Measurements from ENCODE around the gene MTR.

The MTR gene

GRCh38 chr1:236795035-236795756 lies at the start of gene MTR:
TSS of gene MTR (plus strand) at chr1:236795292. CDS start at chr1:236795704, 412 bp downstream.
- peak; percentile 93 for DNase-seq

- no peak for DNase-seq
Measured at GRCh38 chr1:236746785-236747184, 48.3 kb upstream of the MTR start.

- DNase-seq = no peak
Measured at GRCh38 chr1:236747311-236747985, 47.6 kb upstream of the MTR start.

- DNase-seq = no peak
Measured at GRCh38 chr1:236748268-236748870, 46.7 kb upstream of the MTR start.

GRCh38 chr1:236750928-236751327 lies 44.2 kb upstream of the MTR start:
- no peak for DNase-seq

- DNase-seq = no peak
Measured at GRCh38 chr1:236751385-236751784, 43.7 kb upstream of the MTR start.

- DNase-seq = no peak
Measured at GRCh38 chr1:236751935-236752334, 43.2 kb upstream of the MTR start.

GRCh38 chr1:236753516-236753915 lies 41.6 kb upstream of the MTR start:
- no peak for DNase-seq

GRCh38 chr1:236753964-236754363 lies 41.1 kb upstream of the MTR start:
- DNase-seq = no peak

- DNase-seq = no peak
Measured at GRCh38 chr1:236754525-236755210, 40.4 kb upstream of the MTR start.

- no peak for DNase-seq
Measured at GRCh38 chr1:236757640-236758039, 37.5 kb upstream of the MTR start.

GRCh38 chr1:236759252-236759859 lies 35.7 kb upstream of the MTR start:
- DNase-seq = no peak

GRCh38 chr1:236760480-236760879 lies 34.6 kb upstream of the MTR start:
- no peak for DNase-seq

GRCh38 chr1:236760986-236761385 lies 34.1 kb upstream of the MTR start:
- DNase-seq = no peak

GRCh38 chr1:236761397-236762132 lies 33.5 kb upstream of the MTR start:
- DNase-seq = no peak

GRCh38 chr1:236762410-236762809 lies 32.7 kb upstream of the MTR start:
- no peak for DNase-seq

- no peak for DNase-seq
Measured at GRCh38 chr1:236765831-236766230, 29.3 kb upstream of the MTR start.

- no peak for DNase-seq
Measured at GRCh38 chr1:236766506-236766905, 28.6 kb upstream of the MTR start.

GRCh38 chr1:236767276-236767675 lies 27.8 kb upstream of the MTR start:
- no peak for DNase-seq

- no peak for DNase-seq
Measured at GRCh38 chr1:236768601-236769000, 26.5 kb upstream of the MTR start.

- DNase-seq = no peak
Measured at GRCh38 chr1:236773919-236774318, 21.2 kb upstream of the MTR start.

- no peak for DNase-seq
Measured at GRCh38 chr1:236774926-236775325, 20.2 kb upstream of the MTR start.

Data from DMS153 (cell line).